Loucy (cell line): ENCODE data around the gene TTLL12.

Experiments
- EZH2phosphoT487 ChIP-seq: fragments of 200-600 bp; IDR thresholded peaks from 2 replicates; pipeline ENCODE4 v1.6.1; 2018; ENCODE audit warnings: antibody characterized with exemption, mild to moderate bottlenecking, moderate library complexity, borderline replicate concordance
- TF ChIP-seq, protein P1 (sequence below): fragments of 200-600 bp; sonication (generic); conservative IDR thresholded peaks from 2 replicates; pipeline ENCODE4 v1.5.1; 2014; ENCODE audit warnings: mild to moderate bottlenecking, antibody characterized with exemption, low read length

DNA sequence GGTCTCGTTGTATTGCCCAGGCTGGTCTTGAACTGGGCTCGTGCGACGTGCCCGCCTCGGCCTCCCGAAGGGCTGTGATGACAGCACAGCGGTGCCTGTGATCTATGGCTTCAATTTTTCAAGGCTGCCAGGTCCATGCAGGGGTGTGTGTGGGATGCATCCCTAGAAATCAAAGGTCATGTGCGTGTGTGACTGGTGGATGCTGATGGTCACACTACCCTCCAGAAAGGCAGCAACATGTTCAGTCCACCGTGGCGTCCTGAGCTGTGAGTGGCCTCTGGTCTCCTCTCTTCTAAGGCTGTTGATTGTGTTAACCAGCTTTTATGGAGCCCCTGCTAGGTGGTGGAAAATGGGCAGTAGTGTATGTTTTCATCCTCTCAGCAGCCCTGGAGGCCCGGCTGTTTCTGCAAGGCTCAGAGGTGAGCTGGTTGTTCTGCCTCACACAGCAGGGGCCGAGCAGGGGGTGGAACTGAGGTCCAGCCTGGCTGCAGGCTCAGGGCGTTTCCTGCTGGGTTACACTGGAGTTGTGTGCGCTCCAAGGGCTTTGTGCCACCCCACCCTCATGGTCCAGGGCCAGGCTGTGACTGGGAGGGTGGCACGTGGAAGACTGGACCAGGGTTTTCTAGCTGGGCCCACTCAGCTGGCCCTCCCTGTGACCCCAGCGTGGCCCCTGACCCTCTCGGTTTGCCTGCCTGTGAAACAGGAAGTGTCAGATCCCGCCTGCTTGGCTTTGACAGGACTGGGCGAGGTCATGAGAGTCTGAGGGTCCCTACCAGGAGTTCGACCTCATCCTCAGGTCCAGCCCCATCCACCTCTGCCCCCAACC is 68.7 kb downstream of the TTLL12 start:
- TF ChIP-seq, protein P1, sequence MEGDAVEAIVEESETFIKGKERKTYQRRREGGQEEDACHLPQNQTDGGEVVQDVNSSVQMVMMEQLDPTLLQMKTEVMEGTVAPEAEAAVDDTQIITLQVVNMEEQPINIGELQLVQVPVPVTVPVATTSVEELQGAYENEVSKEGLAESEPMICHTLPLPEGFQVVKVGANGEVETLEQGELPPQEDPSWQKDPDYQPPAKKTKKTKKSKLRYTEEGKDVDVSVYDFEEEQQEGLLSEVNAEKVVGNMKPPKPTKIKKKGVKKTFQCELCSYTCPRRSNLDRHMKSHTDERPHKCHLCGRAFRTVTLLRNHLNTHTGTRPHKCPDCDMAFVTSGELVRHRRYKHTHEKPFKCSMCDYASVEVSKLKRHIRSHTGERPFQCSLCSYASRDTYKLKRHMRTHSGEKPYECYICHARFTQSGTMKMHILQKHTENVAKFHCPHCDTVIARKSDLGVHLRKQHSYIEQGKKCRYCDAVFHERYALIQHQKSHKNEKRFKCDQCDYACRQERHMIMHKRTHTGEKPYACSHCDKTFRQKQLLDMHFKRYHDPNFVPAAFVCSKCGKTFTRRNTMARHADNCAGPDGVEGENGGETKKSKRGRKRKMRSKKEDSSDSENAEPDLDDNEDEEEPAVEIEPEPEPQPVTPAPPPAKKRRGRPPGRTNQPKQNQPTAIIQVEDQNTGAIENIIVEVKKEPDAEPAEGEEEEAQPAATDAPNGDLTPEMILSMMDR = no peak
- no peak for TF ChIP-seq EZH2phosphoT487
